Hematopoietic multipotent progenitor cell treated with erythropoietin and hydrocortisone succinate and interleukin-3 and kit ligand, for 6 days (in vitro differentiated cells): ENCODE results near the gene PDE7B.

Experiments
- DNase-seq: peaks from one replicate; pipeline ENCODE4 v3.0.0-alpha.2; 2015

PDE7B gene

DNA sequence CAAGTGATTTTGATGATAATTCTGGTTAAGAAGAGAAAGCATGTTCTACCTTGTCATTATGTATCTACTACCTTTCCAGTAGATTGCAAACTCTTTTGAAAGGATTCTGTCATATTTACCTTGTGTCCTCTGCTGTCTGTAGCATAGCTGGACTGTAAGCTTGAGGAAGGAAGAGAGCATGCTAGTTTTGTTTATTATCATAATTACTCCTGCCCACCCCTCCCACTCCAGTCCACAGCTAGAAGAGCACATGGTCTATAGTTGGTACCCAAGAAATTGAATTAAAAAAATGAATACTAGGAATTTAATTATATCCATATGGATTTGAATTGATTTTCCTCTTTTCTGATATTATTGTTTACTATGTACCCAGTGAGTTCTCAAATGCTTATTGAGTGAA is 40.2 kb downstream of the PDE7B start:
- DNase-seq = no peak

DNA sequence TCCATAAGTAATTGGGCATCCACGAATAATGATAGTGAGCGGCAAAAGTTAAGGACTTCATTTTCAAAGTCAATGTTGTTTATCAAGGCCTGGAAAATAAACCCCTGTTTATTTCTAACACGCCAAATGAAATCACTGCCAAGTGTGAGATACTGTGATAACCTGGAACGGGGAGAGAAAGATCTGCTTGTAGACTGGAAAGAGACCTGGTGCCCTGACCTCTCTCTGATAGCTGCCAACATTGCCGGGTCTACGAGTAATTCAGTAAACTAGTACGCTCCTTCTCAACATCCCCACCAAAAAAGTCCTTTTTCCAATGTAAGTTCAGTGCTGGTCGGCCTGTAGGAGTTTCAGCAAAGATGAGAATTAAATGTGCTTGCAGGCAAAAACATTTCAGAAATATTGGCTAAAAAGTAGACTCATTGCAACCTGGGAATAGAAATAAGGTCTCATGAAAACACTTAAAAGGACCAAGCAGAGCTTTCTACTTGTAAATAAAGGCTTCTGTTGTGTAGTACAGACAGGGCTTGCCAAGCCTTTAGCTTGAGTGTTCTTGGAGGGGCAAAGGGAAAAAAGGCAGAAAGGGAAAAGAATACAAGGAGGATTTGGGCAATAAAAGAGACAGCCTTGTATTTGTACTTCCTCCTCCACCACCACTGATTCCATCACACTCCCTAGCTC is 43.9 kb downstream of the PDE7B start:
- no peak for DNase-seq

DNA sequence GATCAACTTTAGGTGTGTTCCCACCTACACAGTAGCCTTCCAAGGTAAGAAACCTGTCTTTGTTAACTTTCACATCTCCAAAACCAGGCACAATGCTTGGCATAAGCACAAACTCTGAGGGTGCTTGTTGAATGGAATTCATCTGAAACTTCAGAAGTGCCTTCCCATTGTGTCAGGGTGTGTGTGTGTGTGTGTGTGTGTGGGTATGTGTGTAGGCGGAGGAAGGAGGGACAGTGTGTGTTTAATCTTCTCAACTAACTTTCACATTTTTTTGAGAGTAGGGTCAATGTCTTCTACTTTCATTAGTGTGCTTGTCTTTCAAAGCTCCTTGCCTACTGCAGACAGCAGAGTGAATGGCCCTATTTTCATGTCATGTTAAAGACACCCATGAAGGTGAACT is 45.6 kb downstream of the PDE7B start:
- DNase-seq = no peak

DNA sequence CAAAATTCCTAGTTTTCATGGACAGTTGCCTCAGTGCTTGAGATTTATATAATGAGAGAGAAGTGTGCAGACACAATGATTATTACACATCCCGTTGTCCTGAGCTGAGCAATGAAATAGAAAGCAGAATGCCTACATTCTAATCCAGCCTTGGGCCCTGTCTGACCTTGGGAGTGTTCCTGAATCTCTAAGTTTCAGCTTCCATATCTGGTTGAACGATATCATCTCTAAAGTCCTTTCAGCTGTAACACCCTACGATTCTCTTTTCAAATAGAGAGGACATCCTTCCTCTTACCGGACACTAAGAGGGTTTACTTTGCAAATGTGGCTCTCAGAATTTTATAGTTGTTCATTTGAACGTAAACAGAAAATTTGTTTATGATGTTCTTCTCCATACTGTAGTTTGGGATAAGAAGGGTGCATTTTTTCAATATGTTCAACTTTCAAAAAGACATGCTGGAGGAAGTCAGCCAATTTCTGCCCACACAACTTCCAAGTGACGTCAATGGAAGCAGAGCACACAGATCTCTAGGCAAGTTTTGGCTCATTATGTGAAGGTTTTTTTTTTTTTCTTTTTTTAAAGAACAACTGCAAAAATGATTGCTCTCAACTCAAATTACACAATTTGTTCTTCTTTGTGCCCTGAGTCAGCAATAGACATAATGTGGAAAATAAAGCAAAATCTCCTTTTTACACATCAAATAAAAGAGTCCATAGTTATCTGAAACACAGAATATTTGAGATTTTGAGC is 50.4 kb downstream of the PDE7B start:
- DNase-seq = no peak

DNA sequence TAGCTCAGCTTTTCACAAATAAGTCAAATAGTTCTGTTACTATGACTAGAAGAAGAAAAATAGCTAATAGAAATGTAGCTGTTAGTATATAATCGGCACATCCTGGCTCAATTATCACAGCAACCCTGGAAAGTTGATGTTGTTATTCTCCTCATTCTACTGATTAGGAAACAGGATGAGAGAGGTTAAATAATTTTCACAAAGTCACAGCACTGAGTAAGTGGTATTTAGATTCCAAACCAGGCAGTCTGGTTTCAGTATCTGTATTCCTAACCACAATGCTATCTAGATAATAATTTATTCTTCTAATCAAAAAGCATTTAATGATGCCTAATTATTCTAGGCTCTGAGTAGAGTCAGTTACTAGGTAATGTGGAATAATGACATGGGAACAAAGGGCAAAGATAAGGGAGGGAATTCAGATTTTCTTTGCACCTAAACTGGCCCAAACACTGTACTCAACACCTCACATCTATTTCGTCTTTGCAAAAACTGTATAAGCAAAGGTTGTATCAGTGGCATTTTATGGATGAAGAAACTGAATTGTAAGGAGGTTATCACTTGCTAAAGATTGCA is 51.3 kb downstream of the PDE7B start:
- DNase-seq = no peak

DNA sequence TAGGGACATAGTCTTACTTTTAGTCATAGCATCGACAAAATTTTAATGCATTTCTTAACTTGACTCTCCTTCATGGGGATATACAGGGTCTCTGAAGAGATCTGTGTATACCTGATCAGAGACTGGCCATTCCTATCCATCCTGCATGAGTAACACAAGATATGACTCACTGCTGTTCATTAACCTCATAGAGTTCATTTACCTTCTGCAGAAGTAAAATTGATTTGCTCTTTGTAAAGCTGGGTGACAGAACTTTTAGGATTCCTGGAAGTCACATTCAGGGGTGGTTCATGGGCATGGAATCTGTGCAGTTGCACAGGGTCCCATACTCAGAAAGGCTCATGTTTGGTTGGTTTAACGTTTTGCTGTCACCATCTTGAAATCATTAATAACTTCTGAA is 53.2 kb downstream of the PDE7B start:
- no peak for DNase-seq

DNA sequence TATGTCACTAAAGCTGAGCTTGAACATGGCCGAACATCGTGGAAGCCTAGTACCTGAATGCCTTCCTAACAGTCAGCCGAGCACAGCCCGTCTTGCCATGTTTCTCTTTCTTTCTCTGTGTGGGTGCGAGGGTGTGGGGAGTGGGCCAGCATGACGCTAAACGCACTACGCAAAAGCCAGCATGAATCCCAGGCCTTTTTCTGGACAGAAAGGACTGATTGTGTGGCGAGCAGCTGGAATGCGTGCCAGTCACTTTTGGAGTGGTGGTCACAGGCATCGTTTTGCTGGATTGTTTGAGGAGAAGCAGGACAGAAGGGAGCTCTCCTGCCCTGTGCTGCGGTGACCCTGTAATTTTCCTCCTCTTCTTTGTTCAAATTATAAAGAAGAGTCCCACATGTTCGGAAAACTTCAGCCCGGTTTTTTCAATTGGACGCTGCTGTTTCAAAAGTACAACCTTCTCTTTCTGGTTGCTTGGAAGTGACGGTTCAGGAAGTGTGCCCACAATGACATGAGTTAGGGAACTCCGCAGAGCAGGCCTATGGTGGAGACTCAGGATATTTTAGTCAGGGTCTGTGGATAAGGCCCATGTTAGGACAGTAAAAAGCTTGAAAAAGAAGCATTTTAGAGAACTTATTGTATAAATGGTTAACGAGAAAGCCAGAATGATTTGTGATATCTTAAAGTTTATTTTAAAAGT is 54.3 kb downstream of the PDE7B start:
- no peak for DNase-seq

DNA sequence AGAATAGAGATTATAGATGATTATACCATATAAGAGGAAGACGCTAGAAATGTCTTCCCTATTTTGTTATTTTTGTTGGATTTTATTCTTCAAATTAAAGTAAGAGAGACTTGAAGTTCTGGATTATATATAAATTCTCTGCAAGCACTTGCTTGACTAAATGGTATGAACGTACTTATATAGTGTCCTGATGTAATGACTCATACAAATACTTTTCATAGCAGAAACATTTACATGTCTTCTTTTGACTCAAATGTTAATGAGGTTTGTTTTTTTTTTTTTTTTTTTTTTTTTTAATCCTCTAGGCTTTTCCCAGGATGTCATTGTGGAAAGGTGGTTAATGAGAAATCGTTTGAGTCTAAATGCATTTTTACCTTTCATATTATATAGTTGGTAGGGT is 55.0 kb downstream of the PDE7B start:
- no peak for DNase-seq

DNA sequence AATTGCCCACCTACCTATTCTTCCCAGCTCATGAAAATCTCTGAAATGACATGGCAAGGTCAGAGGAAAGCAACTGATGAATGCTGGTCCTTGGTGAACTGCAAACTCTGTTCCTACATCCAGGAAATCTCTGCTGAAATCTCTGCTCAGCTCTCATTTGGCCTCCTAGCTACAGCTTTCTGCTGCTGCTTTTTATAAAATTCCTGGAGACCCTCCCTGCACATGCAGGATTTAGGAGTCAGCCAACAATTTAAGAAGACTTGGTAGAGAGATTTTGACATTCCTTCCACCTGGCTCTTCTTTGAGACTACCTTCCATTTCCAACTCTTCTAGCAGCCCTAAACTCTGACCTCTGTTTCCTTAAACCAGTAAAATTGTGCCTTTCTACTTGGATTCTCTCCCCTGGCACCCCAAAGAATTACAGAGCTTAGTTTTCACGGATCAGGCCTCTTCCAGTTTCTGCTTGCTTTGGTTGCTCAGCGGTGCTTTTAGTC is 55.5 kb downstream of the PDE7B start:
- no peak for DNase-seq

DNA sequence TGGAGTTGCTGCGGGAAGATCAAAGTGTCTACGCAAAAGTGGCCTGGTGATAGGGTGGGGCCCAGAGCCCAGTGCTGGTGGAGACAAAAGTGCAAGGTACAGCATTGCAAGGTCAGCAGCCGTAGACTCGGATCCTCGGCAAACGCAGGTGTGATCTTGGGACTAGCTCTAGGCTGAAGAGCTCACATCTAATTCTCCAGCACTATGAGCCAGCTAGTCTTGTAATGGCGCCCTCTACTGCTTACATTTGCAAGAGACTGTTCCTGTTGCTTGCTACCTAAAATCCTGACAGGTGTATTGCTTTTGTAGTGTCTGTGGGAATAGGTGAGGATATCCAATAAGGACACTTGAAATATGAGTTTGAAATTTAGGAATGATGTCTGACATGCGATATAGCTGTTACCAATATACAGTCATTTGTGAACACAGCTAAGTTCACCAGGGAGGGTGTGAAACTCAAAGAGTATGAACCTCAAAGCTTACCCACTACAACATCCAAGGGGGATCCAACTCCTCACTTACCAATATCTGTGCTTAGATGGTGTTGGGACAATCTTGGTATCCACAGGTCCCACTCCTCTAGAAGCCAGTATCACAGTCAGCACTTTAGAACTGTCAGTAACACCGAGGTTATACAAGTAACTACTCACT is 58.4 kb downstream of the PDE7B start:
- peak; percentile 81 for DNase-seq

DNA sequence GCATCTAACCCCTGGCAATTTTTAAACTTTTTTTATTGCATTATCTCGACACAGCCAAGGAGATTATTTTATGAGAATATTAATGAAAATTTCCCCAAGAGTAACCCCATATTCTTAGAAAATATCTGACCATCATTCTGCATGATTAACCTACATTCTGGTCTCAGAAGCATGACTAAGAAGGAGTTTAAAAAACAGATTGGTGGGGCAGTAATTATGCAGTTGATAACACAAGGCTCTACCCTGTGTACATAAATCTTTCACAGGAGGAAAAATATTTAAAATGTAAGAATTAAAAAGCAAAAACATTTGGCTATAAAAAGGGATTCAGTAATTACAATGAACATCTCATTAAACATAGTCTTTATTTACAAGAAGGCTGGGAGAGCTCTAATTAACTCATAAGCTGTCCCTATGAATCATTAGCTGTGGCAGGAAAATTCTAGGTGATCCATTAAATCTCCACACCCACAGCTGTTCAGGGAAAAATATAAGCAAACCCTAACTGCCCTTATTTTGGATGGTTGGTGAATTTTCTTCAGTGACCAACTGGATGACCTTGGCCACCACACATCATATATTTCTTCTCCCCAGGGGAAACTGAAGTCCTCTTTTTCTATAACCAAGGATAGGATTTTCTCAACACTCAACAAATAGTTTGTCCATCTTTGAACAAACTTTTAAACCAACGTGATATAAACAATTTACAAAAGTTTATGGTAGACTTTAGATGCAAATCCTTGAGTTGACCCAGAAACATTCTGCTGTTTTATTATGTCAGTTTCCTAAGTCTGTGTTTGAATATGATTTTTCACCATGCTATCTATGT is 59.5 kb downstream of the PDE7B start:
- DNase-seq = no peak

DNA sequence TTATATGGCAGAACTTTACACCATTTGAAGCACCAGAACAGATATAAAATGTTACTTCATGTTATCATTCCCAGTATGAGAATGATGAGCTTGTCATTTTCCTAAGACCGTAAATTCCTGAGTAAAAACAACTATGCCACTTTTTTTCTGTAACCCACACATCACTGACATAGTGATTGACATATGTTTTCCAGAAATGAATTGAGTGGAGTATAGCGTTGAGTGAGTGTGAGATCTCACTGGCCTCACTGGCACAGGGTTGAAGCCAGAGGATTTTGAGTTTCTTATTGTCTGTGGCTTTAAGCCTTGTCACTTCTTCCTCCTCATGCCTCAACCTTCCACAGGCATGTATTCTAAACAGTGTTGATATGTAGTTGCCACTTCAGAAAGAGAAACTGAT is 62.3 kb downstream of the PDE7B start:
- DNase-seq = no peak

DNA sequence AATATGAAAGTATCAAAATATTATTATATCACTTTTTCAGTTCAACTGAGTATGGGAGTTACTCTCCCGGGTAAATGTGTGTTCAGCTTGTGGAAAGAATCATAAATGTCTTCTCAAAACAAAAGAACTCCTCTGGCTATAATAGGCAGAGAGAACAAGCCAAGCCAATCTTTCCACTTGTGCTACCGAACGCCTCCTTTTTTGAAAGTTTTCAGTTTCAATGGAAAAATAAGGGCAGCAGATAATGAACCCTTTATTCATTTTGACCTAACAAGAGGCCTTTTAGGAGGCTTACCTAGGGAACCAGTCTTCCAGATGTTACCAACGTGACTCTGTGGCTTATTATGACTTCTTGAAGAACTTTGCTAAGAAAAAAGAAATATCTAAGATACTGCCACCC is 67.5 kb downstream of the PDE7B start:
- DNase-seq = no peak

DNA sequence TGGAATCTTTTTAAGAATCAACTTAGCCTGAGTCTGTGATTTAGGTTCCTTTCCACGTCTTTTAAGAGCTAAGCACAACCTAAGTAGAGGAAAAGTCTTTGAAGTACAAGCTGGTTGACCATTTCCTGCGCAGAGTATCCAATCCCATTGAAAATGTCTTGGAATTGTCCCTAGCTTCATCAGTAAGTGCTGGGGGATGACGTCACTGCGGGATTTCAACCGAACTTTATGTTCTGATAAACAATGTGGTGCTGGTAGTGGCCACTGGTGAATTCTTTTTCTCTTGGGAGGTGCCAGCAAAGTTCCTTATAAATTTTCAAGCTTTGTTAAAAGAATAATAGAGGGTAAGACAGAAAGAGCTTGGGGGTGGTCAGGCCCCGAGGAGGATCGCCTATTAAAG is 69.2 kb downstream of the PDE7B start:
- DNase-seq = no peak

DNA sequence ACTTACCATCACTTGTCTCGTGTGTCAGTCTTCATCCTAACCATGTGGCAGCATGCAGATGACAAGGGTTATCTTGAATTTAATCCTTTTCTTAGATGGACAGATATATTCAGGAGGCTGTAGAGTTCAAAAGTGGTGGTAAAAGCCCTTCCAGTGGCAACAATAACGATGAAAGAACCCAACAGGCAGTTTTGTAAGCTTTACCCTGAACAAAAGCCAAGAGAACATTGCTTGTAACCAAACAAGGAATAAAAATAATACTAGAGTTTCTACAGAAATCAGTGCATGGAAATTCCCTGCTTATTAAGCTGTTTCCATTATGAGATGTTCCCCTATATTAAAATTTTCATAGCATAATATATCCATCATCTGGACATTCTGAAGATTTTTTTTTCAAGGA is 69.7 kb downstream of the PDE7B start:
- no peak for DNase-seq

DNA sequence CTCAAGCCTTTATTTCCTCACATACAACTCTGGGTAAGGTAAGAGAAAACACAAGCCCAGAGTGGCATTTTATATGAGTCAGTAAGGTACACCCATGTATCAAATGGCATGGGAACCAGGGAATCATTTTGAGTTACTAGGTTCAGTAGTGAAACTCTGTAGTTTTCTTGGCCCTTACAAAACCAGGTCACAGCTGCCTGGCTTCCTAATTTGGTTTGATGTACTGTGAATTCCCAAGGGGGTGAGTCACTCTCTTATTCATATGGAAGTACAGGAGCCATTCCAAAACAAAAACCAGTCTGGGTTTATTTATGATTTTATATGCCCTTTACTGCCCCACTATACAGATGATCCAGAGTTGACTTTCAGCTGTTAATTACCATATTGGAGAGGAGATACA is 70.7 kb downstream of the PDE7B start:
- DNase-seq = no peak

DNA sequence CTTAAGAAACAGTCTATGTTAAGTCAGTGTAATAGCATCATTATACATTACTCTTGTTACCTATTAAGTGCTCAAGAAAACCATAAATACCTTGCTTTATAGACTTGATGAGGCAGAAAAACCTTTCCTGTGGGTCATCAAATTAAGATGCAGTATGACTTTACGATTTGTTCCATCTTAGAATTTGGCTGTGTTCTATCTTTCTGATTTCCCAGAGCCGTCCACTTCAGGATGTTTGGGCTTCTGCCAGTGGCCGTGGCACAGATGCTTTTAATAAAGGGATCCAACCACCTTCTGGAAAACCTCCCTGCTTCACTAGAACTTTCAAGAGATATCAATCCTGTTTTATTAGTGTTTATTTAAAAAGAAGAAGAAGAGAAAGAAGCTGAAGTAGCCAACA is 71.2 kb downstream of the PDE7B start:
- DNase-seq = no peak

DNA sequence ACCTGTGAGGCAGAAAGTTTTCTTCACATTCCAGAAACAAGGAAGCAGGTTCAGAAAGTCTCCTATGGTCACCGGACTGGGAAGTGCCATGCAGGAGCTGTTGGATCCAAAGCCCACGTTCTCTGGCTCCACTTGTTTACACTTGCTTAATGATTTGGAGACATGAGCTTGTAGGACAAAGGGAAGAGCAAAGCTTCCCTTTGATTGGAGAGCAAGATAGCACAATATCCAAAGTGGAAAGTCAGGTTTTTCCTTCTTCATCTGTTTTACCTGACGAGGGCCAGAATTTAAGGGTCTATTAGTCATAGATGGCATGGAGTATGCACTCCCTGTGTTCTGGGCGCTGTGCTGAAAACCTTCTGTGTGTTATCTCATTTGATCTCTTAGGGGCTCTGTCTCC is 81.2 kb downstream of the PDE7B start:
- DNase-seq = no peak

DNA sequence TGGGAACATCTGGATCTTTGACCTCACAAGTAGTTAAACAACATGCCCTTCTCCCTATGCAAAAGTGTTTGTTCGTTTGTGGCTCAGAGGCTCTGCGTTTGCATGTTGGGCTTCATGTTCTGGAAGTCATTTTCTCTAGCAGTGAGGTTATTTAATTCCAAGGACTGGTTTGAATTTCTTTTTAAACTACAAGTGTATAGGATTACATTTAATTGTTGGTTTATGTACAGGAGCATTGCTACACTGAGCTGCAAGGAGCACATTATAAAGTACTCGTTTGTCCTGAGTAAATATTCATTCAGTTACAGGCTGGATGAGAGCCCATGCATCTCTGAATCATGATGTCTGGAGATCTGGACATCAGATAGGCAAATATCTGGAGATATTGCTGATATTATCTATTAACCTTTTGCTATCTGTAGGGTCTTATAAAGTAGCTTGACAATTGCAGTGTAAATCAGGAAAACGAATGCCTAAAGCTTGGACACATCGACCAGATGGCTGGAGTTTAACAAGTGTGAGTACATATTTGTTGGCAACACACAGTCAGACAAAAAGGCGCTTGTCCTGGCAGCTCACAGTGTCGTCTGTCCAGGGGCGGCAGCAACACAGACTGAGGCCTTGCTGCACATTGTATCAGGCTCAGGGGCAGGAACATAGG is 84.6 kb downstream of the PDE7B start:
- DNase-seq = no peak

DNA sequence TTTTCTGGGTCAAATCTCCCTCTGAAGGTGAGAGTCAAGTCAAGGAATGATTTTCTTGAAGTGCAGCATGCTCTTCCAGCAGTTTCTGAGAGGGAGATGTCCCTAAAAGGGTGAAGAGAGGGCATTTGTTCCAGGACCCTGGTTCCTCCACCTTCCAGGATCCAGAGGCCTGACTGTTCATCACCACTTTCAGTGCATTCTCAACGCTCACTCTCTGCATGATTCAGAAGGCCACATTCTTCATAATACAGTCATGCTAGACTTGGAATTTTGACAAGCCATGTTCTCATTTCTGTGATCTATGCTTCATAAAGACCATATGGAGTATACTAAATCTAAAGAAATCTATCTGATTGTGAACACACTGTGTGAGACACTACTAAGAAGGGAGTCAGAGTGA is 85.1 kb downstream of the PDE7B start:
- no peak for DNase-seq

DNA sequence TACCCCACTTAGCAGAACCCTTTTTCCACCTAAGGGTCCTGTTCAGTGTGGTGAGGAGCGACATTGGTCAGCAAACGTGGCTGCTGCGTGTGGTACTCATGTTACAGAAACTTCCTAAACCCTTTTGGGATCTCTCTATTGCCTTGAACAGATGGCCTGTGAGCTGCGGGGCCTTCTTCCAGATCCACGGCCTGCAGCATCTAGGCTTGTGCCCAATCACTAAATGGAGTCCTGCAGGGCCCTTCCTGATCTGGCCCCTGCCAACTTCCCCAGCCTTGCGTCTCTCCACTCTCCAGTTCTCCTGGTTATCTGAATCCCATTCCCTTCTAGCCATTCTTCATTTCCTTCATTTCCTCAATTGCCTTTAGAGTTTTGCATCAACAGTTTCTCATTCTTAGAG is 85.6 kb downstream of the PDE7B start:
- DNase-seq = no peak
